SK-N-SH treated with all-trans-retinoic acid at 6 μM for 48 hours (cell line): ENCODE measurements around the gene FAM163A.
"Not testable (repeated sequence)": the region's sequence is repeated elsewhere in the genome, so short reads cannot be mapped to it uniquely, and the experiment has no call there.

Experiments
- ATAC-seq: fragments of 200-7000 bp; cut with Tn5 transposase; 3 replicates; pipeline ENCODE4 v1.9.1; 2020; ENCODE audit warnings: mild to moderate bottlenecking, moderate library complexity
- ARNTL ChIP-seq: fragments of 450-650 bp; formaldehyde crosslinking; IDR thresholded peaks from 2 replicates; pipeline ENCODE4 v1.5.0; 2020; ENCODE audit warnings: low read depth, mild to moderate bottlenecking, moderate library complexity, borderline replicate concordance
- BACH2 ChIP-seq: fragments of 250-450 bp; sonication (Bioruptor Pico); IDR thresholded peaks from 2 replicates; pipeline ENCODE4 v1.9.0; 2021; ENCODE audit warnings: mild to moderate bottlenecking, borderline replicate concordance
- CSDC2 ChIP-seq: fragments of 250-450 bp; sonication (Bioruptor Pico); IDR thresholded peaks from 2 replicates; pipeline ENCODE4 v1.5.0; 2020; ENCODE audit warnings: mild to moderate bottlenecking, moderate library complexity
- ESRRG ChIP-seq: fragments of 250-450 bp; sonication (Bioruptor Pico); IDR thresholded peaks from 2 replicates; pipeline ENCODE4 v1.6.1; 2021; ENCODE audit warnings: mild to moderate bottlenecking
- GLIS3 ChIP-seq: fragments of 250-450 bp; sonication (Bioruptor Pico); IDR thresholded peaks from 2 replicates; pipeline ENCODE4 v1.5.0; 2020; ENCODE audit warnings: mild to moderate bottlenecking, moderate library complexity
- ISL1 ChIP-seq: fragments of 250-450 bp; sonication (Bioruptor Pico); IDR thresholded peaks from 2 replicates; pipeline ENCODE4 v2.1.2; 2022; ENCODE audit warnings: mild to moderate bottlenecking, moderate library complexity
- OSR1 ChIP-seq: fragments of 250-450 bp; sonication (Bioruptor Pico); IDR thresholded peaks from 2 replicates; pipeline ENCODE4 v1.8.0; 2022; ENCODE audit warnings: moderate library complexity, mild to moderate bottlenecking, inconsistent platforms
- PPARA ChIP-seq: fragments of 250-450 bp; sonication (Bioruptor Pico); IDR thresholded peaks from 2 replicates; pipeline ENCODE4 v1.5.0; 2020; ENCODE audit warnings: mild to moderate bottlenecking, borderline replicate concordance
- RARB ChIP-seq: fragments of 250-450 bp; sonication (Bioruptor Pico); IDR thresholded peaks from 2 replicates; pipeline ENCODE4 v1.8.0; 2021; ENCODE audit warnings: mild to moderate bottlenecking, moderate library complexity
- SNAI2 ChIP-seq: fragments of 250-450 bp; sonication (Bioruptor Pico); IDR thresholded peaks from 2 replicates; pipeline ENCODE4 v1.5.0; 2020; ENCODE audit warnings: mild to moderate bottlenecking, moderate library complexity
- TCF4 ChIP-seq: fragments of 250-450 bp; sonication (Bioruptor Pico); IDR thresholded peaks from 2 replicates; pipeline ENCODE4 v1.8.0; 2021; ENCODE audit warnings: mild to moderate bottlenecking, moderate library complexity, borderline replicate concordance
- TOX ChIP-seq: fragments of 250-450 bp; sonication (Bioruptor Pico); IDR thresholded peaks from 2 replicates; pipeline ENCODE4 v1.8.0; 2021; ENCODE audit warnings: mild to moderate bottlenecking, moderate library complexity, borderline replicate concordance
- ZFP3 ChIP-seq: fragments of 250-450 bp; sonication (Bioruptor Pico); IDR thresholded peaks from 2 replicates; pipeline ENCODE4 v1.5.0; 2020; ENCODE audit warnings: mild to moderate bottlenecking, moderate library complexity
- ZFP30 ChIP-seq: fragments of 450-650 bp; formaldehyde crosslinking; IDR thresholded peaks from 2 replicates; pipeline ENCODE4 v1.5.0; 2022; ENCODE audit warnings: mild to moderate bottlenecking, moderate library complexity
- ZNF565 ChIP-seq: fragments of 450-650 bp; formaldehyde crosslinking; conservative IDR thresholded peaks from 2 replicates; pipeline ENCODE4 v1.5.0; 2020; ENCODE audit warnings: low read depth, mild to moderate bottlenecking, moderate library complexity
- ZNF70 ChIP-seq: fragments of 450-650 bp; formaldehyde crosslinking; IDR thresholded peaks from 2 replicates; pipeline ENCODE4 v1.5.0; 2020; ENCODE audit warnings: mild to moderate bottlenecking, moderate library complexity
- ZNF8 ChIP-seq: fragments of 450-650 bp; formaldehyde crosslinking; IDR thresholded peaks from 2 replicates; pipeline ENCODE4 v1.5.0; 2020; ENCODE audit warnings: mild to moderate bottlenecking, moderate library complexity
- TF ChIP-seq, protein P1 (sequence below): fragments of 250-450 bp; sonication (Bioruptor Pico); IDR thresholded peaks from 2 replicates; pipeline ENCODE4 v1.5.1; 2020; ENCODE audit warnings: low read depth, mild to moderate bottlenecking, moderate library complexity
- TF ChIP-seq, protein P2 (sequence below): fragments of 250-450 bp; sonication (Bioruptor Pico); IDR thresholded peaks from 2 replicates; pipeline ENCODE4 v1.8.0; 2020; ENCODE audit warnings: mild to moderate bottlenecking, moderate library complexity, borderline replicate concordance
- TF ChIP-seq, protein P3 (sequence below): fragments of 250-450 bp; sonication (Bioruptor Pico); IDR thresholded peaks from 2 replicates; pipeline ENCODE4 v1.5.0; 2020; ENCODE audit warnings: mild to moderate bottlenecking, moderate library complexity
- TF ChIP-seq, protein P4 (sequence below): fragments of 250-450 bp; sonication (Bioruptor Pico); IDR thresholded peaks from 2 replicates; pipeline ENCODE4 v1.5.1; 2021; ENCODE audit warnings: mild to moderate bottlenecking, moderate library complexity

Gene FAM163A

DNA sequence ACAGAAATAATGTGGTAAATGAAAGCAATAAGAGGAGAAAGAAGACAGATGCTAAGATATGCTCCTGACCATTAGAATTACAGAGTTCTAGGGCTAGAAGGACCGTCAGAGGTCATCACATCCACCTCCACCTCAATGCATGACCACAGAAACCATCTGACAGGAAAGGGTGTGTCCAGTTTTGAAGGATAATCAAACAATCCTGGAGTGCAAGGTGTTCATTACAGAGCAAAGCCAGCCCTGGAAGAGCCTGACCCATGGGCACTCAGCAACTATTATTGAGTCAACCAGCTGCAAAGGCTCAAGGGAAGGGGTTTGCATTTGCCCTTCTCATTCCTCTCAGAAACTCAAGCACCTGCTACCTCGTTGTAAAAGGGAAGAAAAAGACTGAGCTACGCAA lies 88.1 kb downstream of the FAM163A start (continued):
- TF ChIP-seq, protein P1, sequence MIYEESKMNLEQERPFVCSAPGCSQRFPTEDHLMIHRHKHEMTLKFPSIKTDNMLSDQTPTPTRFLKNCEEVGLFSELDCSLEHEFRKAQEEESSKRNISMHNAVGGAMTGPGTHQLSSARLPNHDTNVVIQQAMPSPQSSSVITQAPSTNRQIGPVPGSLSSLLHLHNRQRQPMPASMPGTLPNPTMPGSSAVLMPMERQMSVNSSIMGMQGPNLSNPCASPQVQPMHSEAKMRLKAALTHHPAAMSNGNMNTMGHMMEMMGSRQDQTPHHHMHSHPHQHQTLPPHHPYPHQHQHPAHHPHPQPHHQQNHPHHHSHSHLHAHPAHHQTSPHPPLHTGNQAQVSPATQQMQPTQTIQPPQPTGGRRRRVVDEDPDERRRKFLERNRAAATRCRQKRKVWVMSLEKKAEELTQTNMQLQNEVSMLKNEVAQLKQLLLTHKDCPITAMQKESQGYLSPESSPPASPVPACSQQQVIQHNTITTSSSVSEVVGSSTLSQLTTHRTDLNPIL (CRISPR knock-in tag): no peak

DNA sequence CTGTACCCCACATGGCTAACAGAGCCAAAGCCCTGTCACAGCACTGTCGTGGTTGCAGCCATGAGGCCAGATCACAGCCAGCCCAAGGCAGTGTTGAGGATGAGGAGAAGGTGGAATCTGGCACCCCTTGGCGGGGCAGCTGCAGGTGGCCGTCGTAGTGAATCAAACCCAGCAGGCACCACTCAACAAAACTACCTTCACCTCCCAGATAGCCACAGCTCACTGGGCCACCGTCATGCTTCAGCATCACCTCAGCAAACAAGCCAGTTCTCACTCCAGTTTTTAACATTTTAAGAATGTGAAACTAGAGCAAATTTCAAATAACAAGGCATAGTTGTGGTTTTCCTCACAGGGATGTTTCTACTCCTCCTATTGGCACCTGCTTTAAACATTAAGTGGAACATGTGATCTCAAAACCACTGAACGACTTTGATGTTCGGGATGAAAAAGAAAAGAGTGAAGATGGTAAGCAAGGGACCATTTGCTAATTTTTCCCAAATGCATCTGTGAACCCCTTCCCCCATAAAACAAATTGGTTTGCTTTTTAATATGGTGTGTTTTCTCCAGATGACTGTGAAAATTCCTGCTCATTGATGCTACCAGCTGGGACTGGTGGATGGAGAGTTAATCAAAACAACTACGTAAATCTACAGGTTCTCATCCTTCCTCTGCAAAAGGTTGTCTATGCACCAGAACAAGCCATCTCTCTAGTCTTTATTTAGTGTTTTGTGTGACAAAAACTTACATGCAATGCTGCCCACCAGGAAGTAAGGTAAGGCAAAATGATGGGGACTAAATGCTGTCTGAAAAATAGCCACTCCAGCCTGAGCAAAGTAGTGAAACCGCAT lies 89.0 kb downstream of the FAM163A start:
- TF ChIP-seq CSDC2 (CRISPR knock-in tag) (no peak), RARB (no peak), TOX (CRISPR knock-in tag) (no peak), ARNTL (CRISPR knock-in tag) (no peak), ESRRG (no peak), GLIS3 (CRISPR knock-in tag) (no peak), ZNF70 (CRISPR knock-in tag) (no peak), PPARA (no peak), TCF4 (CRISPR knock-in tag) (no peak), ISL1 (CRISPR knock-in tag) (no peak), ZFP30 (CRISPR knock-in tag) (no peak), ZNF8 (CRISPR knock-in tag) (no peak)
- no peak for ATAC-seq

DNA sequence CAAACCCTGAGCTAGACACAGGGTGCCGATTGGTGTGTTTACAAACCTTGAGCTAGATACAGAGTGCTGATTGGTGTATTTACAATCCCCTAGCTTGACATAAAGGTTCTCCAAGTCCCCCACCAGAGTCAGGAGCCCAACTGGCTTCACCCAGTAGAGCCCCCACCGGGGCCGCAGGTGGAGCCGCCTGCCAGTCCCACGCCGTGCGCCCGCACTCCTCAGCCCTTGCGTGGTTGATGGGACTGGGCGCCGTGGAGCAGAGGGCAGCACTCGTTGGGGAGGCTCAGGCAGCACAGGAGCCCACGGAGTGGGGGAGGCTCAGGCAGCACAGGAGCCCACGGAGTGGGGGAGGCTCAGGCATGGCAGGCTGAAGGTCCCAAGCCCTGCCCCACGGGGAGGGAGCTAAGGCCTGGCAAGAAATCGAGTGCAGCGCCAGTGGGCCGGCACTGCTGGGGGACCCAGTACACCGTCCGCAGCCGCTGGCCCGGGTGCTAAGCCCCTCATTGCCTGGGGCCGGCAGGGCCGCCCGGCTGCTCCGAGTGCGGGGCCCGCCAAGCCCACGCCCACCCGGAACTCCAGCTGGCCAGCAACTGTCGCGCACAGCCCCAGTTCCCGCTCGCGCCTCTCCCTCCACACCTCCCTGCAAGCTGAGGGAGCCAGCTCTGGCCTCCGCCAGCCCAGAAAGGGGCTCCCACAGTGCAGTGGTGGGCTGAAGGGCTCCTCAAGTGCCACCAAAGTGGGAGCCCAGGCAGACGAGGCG lies 93.8 kb downstream of the FAM163A start:
- ATAC-seq: not testable (repeated sequence)

DNA sequence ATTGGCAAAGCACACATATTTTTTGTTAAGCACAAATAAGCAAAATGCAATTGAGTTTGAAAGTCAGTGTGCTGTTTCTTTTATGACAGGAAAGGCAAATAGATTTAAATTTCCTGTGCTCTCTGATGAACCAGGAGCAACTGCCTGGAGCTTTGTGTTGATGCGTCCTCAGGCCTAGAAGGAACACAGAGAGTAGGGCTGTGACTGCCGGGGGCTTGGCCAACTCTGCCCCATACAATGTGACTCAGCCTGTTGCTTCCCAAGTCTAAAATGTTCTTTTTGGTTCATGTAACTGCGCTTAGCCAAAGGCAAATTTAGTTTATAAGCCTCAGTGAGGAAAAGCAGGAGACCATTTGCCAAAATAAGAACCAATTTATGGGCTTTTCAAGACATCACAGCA lies 97.0 kb downstream of the FAM163A start:
- TF ChIP-seq, protein P2, sequence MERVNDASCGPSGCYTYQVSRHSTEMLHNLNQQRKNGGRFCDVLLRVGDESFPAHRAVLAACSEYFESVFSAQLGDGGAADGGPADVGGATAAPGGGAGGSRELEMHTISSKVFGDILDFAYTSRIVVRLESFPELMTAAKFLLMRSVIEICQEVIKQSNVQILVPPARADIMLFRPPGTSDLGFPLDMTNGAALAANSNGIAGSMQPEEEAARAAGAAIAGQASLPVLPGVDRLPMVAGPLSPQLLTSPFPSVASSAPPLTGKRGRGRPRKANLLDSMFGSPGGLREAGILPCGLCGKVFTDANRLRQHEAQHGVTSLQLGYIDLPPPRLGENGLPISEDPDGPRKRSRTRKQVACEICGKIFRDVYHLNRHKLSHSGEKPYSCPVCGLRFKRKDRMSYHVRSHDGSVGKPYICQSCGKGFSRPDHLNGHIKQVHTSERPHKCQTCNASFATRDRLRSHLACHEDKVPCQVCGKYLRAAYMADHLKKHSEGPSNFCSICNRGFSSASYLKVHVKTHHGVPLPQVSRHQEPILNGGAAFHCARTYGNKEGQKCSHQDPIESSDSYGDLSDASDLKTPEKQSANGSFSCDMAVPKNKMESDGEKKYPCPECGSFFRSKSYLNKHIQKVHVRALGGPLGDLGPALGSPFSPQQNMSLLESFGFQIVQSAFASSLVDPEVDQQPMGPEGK (CRISPR knock-in tag): no peak
- TF ChIP-seq ESRRG: no peak
- no peak for TF ChIP-seq RARB
- TF ChIP-seq, protein P1 (CRISPR knock-in tag): no peak
- TF ChIP-seq, protein P3, sequence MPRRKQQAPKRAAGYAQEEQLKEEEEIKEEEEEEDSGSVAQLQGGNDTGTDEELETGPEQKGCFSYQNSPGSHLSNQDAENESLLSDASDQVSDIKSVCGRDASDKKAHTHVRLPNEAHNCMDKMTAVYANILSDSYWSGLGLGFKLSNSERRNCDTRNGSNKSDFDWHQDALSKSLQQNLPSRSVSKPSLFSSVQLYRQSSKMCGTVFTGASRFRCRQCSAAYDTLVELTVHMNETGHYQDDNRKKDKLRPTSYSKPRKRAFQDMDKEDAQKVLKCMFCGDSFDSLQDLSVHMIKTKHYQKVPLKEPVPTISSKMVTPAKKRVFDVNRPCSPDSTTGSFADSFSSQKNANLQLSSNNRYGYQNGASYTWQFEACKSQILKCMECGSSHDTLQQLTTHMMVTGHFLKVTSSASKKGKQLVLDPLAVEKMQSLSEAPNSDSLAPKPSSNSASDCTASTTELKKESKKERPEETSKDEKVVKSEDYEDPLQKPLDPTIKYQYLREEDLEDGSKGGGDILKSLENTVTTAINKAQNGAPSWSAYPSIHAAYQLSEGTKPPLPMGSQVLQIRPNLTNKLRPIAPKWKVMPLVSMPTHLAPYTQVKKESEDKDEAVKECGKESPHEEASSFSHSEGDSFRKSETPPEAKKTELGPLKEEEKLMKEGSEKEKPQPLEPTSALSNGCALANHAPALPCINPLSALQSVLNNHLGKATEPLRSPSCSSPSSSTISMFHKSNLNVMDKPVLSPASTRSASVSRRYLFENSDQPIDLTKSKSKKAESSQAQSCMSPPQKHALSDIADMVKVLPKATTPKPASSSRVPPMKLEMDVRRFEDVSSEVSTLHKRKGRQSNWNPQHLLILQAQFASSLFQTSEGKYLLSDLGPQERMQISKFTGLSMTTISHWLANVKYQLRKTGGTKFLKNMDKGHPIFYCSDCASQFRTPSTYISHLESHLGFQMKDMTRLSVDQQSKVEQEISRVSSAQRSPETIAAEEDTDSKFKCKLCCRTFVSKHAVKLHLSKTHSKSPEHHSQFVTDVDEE (CRISPR knock-in tag): no peak
- TF ChIP-seq BACH2: no peak
- TF ChIP-seq, protein P4, sequence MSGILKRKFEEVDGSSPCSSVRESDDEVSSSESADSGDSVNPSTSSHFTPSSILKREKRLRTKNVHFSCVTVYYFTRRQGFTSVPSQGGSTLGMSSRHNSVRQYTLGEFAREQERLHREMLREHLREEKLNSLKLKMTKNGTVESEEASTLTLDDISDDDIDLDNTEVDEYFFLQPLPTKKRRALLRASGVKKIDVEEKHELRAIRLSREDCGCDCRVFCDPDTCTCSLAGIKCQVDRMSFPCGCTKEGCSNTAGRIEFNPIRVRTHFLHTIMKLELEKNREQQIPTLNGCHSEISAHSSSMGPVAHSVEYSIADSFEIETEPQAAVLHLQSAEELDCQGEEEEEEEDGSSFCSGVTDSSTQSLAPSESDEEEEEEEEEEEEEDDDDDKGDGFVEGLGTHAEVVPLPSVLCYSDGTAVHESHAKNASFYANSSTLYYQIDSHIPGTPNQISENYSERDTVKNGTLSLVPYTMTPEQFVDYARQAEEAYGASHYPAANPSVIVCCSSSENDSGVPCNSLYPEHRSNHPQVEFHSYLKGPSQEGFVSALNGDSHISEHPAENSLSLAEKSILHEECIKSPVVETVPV: no peak
- TF ChIP-seq OSR1 (CRISPR knock-in tag): no peak
- TF ChIP-seq TOX (CRISPR knock-in tag): no peak
- no peak for TF ChIP-seq ISL1 (CRISPR knock-in tag)
- no peak for TF ChIP-seq TCF4 (CRISPR knock-in tag)
- no peak for TF ChIP-seq SNAI2 (CRISPR knock-in tag)
- TF ChIP-seq ZFP3 (CRISPR knock-in tag): no peak
- no peak for TF ChIP-seq ZNF565
- no peak for TF ChIP-seq ARNTL (CRISPR knock-in tag)
- no peak for ATAC-seq
